SIG-M5 treated with dmso at 0.1 percent for 504 hours (cell line): Measurements from ENCODE around the gene MOXD1.
"Not testable (repeated sequence)": the region's sequence is repeated elsewhere in the genome, so short reads cannot be mapped to it uniquely, and the experiment has no call there.

Source experiments
- DNase-seq: peaks from one replicate; lab custom pipeline; 2025; ENCODE audit not compliant: unreplicated experiment; lab: John Stamatoyannopoulos, UW

The MOXD1 gene

DNA sequence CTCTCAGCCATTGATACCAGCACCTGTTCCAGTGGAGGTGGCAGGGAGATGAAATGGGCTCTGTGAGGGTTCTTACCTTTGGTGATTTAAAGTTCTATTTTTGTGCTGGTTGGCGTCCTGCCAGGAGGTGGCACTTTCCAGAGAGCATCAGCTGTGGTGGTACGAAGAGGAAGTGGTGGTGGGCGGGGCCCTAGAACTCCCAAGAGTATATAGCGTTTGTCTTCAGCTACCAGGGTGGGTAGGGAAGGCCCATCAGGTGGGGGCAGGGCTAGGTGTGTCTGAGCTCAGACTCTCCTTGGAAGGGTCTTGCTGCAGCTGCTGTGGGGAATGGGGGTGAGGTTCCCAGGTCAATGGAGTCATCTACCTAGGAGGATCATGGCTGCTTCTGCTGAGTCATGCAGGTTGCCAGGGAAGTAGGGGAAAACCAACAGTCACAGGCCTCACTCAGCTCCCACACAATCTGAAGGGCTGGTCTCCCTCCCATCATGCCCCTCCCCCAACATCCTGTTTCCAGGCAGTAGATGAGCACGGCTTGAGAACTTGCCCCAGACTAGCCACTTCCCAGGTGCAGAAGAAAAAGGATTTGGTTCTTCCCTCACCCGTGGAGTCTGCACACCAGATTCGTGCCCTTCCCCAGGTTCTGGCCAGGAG, 46.6 kb downstream of the MOXD1 start:
- no peak for DNase-seq

DNA sequence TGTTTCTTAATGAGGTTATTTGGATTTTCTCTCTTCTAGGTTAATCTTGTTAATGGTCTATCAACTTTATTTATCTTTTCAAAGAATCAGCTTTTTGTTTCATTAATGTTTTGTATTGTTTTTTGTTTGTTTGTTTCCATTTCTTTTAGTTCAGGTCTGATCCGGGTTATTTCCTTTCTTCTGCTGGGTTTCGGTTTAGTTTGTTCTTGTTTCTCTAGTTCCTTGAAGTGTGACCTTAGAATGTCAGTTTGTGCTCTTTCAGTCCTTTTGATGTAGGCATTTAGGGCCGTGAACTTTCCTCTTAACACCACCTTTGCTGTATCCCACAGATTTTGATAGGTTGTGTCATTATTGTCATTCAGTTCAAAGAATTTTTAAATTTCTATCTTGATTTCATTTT, 49.3 kb downstream of the MOXD1 start:
- not testable (repeated sequence) for DNase-seq

DNA sequence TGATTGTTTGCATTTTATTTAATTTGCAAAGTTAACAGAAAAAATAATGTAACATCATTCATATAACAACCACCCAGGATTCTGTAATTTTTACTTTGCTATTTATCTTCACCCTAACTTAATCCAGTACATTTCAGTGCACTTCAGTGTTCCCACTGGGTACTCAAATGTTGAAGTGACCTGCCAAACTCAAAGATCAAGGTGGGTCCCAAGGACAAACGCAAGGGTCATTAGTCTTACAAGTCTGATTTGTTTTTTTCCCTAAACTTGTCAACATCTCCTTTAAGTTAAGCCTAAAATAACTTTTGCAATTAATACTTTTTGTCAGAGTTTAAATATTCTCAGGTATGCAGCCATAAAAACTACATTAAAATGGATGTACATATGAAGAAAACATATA, 53.0 kb downstream of the MOXD1 start:
- no peak for DNase-seq

DNA sequence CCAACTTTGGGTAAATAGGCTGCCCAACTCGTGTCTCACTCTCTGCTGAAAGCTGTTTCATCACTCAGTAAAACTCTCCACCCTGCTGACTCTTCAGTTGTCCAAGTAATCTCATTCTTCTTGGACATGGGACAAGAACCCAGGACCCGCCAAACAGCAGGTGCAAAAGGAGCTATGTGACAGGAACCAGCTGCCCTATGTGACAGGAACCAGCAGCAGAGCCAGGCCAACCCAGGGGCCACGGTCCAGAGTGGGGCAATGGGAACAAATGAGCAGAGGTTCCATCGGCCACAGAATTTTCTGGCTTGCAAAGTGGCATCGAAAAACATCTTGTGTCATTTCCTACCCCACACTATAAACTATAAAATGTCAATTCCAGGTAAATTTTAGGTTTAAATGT, 56.5 kb downstream of the MOXD1 start:
- no peak for DNase-seq

DNA sequence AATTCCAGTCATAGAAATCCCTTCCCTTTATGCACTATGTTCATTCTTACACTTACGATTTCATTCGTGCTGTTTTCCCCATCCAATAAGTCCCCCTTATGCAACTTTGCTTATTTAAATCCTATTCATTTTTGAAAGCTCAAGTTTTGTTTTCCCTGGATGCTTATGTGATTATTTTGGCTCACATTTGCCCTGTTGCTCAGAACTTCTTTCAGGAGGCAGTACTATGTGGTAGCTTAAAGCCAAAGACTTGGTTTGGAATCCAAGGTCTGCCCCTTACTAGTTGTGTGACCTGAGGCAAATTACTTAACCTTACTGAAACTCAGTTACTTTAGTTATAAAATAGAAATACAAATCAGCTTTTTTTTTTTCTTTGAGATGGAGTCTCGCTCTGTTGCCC, 59.6 kb downstream of the MOXD1 start:
- no peak for DNase-seq

DNA sequence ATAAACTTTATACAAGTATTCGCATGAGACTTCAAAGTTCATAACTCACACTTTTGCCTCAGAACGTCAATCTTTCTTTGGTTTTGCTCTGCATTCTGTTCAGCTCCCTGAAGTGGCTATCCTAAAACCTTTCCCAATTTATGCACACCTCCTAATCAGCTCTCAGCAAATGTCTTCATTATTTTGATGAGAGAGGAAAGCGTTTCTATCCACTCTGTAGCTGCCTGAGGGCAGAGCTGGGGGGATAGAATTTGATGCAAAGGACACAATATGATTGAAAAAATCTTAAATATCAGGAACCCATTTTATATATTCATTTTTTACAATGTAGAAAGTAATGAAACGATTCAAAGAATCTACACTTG, 66.8 kb downstream of the MOXD1 start:
- DNase-seq, result no peak

DNA sequence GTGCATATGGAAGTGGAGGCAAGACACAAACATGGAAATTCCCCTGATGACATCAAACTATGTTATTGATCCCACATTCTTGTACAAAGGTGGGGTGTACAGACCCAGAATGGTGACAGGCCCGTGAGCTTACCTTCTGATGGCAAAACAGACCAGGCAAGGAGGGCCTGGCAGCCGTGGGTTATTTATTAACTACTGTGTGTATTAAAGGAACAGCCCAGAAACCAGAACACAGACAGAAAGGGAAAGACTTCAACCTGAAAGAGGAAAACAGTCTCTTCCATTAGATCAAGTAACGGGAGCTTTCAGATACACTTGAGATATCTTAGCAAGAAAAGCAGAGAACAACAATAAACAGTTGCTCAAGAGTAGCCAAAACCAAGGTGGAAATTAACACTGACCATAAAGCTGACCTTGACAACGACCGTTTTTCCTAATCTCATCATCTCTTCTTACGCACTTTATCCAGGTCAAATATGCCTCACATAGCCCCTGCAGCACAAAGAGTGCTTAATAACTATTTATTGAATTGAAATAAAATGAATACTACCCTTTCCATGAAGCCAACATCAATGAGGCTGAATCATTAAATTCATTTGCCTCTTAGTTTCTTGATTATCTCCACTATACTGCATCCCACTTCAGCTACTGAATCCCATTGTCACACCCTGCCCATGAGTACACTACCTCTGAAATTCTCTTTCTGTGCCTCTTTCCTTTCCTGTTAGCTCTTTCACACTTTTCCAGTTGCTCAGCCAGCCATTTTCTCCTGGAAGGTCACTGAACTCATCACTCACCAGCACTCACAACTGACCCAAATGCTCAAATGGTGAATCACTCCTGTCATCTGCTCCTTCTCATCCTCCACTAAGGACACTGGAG, 67.4 kb downstream of the MOXD1 start:
- no peak for DNase-seq

DNA sequence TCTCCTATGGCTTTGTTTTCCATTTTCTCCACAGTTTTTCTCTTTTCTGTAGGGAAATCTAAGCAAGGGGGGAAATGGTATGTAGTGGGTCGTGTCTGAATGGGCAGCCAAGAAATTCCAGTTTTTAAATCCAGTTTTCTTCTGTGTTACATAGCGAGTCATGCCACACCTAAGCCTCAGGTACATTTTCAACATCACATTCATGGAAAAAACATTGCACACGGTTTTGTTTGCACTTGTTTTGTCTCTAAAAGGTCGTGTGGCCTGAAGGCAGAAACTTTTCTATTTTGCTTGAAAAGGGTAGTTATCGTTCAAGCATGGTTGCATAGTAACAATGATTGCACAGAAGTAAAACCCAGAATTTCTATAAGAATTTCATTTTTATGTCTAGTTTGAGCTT, 70.5 kb downstream of the MOXD1 start:
- no peak for DNase-seq

DNA sequence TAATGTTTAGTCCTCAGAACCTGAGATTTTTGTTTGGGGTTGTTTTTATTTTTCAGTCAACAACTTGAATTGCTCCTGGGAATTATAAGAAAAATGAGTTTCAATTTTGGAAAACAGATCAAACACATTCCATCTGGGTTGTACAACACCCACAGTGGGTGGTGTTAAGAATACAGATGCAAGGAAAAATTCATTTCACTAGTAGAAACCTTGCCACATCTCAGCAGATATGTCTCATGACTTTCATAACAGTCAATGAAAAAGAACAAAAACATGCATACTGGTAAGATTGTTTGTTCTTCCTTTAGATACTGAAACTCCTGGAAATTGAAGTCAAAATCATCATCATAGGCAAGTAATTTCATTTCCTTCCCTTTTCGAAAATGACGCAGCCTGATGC, 78.9 kb downstream of the MOXD1 start:
- DNase-seq, result no peak

DNA sequence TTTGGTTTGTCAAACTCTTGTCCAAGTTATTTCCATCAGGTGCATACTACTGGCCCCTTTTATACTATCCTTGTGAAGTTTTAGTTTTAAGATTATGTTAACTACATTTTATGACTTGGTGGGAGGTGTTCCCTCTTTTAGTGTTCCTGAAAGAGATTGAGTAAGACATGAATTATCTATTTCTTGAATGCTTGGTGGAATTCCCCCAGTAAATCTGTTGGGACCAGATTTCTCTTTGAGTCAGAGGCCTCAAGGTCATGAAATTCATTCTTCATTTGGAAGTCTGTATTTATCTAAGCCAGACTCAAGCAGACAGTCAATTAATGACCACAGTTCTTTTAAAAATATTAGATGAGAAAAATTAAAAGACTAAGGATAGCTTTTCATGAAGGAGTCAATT, 81.3 kb downstream of the MOXD1 start:
- no peak for DNase-seq

DNA sequence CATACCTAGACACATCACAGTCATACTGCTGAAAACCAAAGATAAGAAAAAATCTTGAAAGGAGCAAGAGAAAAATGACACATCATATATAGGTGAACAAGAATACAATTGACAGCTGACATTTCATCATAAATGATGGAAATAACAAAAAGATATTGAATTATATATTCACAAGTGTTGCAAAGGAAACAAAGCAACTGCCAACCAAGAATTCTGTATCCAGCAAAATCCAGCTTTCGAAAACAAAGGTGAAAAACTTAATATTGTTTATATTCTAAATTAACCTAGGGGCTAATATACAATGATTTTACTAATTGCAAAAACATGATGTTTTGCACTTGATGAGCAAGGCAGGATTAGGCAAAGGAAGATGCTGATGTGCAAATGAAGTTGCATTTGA, 84.3 kb downstream of the MOXD1 start:
- DNase-seq, result no peak

DNA sequence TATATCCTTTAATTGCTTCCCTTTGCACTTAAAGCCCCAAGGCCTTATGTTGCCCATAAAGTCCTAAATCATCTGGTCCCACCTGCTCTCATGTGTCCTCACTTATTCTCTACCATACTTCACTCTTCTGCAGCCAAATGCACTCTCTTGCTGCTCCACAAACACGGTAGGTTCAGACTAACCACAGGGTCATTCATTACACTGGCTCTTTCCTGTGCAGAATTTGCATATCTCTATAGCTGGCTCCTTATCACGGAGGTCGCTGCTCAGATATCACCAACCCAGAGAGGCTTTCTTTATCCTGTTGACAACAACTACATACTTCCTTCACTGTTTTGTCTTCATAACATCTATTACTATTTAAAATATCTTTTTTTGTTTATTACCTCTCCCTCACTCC, 86.8 kb downstream of the MOXD1 start:
- DNase-seq, result no peak

DNA sequence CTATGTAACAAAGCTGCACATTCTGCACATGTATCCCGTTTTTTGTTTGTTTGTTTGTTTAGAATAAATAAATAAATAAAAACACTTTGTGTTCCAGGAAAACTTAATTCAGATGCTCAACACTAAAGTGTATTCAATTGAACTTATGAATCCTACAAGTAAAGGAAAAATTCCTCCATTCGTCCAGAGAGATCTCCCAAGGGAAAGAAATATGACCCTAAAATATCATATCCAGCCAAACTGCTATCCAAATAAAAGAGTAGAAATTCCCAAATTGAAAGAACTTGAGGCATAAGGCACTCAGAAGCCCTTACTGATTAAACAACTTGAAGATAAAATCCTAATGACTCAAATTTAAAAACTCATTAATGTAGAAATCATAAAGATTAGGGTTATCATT, 90.4 kb downstream of the MOXD1 start:
- no peak for DNase-seq

DNA sequence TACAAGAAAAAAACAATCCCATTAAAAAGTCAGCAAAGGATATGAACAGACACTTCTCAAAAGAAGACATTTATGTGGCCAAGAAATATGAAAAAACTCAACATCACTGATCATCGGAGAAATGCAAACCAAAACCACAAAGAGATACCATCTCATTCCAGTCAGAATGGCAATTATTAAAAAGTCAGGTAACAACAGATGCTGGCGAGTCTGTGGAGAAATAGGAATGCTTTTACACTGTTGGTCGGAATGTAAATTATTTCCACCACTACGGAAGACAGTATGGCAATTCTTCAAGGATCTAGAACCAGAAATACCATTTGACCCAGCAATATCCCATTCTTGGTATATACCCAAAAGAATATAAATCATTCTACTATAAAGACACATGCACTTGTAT, 91.1 kb downstream of the MOXD1 start:
- DNase-seq, result not testable (repeated sequence)

DNA sequence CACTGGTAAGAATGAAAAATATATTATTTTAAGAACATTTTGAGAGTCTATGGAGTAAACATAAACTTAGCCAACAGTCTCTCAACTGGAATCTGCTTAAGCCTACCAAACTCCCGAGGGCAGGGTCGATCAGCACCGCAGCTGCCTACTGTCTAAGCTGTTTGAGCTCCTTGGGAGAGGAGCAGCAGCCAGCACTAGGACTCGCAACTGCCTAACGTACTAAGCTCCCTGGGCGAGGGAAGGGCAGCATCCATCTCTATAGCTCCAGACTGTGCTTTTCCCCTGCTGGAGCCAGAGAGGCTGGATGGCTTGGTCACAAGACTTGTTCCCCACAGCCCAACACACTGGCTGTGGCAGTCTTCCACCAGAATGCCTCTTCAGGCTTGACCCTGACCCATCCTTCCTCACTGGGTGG, 96.4 kb downstream of the MOXD1 start:
- no peak for DNase-seq

DNA sequence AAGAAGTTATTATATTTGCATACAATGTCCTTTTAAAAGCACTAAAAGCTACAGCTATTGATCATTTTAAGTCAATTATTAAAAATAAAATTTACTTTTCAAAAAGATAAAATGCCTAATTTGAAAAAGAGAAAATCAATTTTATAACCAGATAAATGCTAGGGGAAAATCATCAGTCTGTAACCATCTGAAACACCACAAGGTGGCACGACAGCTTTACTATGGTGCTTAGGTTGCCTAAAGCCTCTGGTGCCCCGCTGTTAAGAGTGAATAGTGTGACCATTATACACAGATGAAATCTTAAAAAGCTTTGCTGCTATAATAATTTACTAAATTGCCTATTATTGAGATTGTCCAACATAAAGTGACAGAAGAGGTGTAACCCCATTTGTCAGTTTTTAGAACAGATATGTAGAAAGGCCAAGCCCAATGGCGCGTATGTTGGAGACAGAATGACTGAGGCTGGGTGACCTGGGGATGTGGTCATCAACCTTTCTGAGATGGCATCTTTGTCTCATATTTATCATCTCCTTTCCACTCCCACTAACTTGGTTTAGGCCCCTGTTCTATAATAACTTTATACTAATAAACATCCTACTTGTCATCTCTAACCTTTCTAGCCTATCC, 100.8 kb downstream of the MOXD1 start:
- peak; percentile 37 for DNase-seq

DNA sequence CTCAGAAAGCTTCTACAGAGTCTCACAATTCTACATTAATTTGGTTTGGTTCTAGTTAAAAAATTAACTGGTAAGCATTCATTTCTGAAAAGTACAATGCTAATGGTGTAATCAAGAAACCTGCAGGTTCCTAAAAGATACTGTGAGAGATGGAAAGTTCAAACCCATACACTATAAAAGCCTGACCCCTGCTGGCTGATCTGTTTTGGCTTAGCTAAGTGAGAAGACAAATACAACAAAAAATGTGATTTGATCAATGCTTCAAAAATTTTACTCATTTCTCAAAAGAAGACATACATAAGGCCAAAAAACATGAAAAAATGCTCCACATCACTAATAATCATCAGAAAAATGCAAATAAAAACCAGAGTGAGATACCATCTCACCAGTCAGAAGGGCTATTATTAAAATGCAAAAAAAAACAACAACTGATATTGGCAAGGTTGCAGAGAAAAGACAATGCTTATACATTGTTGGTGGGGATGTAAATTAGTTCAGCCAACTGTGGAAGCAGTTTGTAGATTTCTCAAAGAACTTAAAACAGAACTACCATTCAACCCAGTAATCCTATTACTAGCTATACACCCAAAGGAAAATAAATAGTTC, 102.8 kb downstream of the MOXD1 start:
- DNase-seq, result peak; percentile 22

DNA sequence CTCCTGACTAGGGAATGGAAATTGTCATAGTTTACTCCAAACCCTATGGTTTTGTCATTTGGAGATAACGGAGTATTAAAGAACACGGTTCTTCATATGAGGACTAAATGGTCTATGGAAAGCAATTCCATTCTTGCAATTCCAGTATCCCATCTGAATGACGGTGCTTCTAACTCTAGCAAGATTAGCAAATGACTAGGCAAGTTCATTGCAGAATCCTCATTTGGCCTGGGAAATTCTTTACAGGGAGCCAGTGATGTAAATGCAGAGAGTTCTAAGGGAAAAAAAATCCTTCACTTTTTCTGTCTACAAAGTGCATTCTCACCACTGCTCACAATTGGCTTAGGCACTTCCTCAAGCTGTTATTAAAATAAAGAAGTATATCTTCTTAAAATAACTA, 111.5 kb downstream of the MOXD1 start:
- no peak for DNase-seq

DNA sequence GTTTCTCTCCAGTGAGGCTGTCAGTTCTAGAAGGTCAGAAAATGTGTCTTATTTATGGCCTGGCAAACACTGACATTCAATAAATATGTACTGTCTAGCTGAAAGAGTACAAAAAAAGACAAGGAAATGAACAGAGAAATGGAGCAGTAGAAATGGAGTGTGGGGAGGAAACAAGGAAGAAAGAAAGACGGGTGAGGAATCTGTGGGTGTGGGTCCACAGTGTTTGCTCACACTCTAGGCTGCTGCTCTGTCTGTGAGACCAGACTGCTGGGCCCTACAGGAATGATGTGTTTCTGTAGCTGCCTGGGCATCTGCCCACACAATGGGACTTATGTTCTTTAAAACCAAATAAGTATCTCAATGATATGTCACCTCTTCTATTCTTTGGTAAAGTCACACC, 114.2 kb downstream of the MOXD1 start:
- DNase-seq, result no peak

DNA sequence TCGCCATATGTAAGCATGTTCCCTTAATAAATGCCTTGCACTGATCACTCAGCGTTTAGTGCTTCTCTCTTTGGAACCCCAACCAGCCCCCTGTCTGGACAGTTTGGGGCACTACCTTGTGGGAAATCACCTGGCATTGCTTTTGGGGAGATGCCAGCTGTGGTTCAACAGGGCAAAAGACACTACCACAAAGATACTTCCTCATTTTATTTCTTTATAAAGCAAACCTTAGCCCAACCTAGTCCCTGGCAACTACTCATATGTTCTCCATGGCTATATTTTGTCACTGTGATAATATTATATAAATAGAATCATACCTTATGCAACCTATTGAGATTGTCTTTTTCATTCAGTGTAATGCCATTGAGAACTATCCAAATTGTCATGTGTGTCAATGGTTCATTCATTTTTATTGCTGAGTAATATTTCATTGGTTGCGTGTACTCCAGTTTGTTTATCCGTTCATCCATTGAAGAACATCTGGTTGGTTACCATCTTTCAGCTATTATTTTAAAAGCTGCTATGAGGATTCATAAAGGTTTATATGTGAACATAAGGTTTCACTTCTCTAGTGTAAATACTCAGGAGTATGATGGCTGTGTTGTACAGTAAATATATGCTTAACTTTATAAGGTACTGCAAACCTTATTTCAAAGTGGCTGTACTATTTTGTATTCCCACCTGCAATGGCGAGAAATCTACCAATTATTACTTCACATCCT, 114.8 kb downstream of the MOXD1 start:
- no peak for DNase-seq
